GM18873 (cell line): ENCODE data around the gene MRRF.
"Not testable (repeated sequence)": the region's sequence is repeated elsewhere in the genome, so short reads cannot be mapped to it uniquely, and the experiment has no call there.

Experiments
- ATAC-seq: cut with Tn5 transposase; IDR thresholded peaks from one replicate; pipeline ENCODE4 v1.9.1; 2021; ENCODE audit warnings: mild to moderate bottlenecking, moderate library complexity, moderate number of reproducible peaks; ENCODE audit not compliant: unreplicated experiment, low FRiP score

MRRF gene

GRCh38 chr9:122268041-122268814 lies 3.5 kb downstream of the MRRF start:
- no peak for ATAC-seq

- ATAC-seq, result no peak
Observed at GRCh38 chr9:122274055-122274454, 9.4 kb downstream of the MRRF start.

GRCh38 chr9:122276096-122276495 lies 11.4 kb downstream of the MRRF start:
- no peak for ATAC-seq

GRCh38 chr9:122277285-122277897 lies 12.7 kb downstream of the MRRF start:
- no peak for ATAC-seq

GRCh38 chr9:122281368-122281767 lies 16.7 kb downstream of the MRRF start:
- no peak for ATAC-seq

GRCh38 chr9:122286764-122287163 lies 22.1 kb downstream of the MRRF start:
- ATAC-seq, result no peak

GRCh38 chr9:122287214-122287720 lies 22.6 kb downstream of the MRRF start:
- no peak for ATAC-seq

- ATAC-seq, result no peak
Observed at GRCh38 chr9:122291458-122291857, 26.8 kb downstream of the MRRF start.

GRCh38 chr9:122294531-122294930 lies 29.8 kb downstream of the MRRF start:
- ATAC-seq, result no peak

- ATAC-seq, result no peak
Observed at GRCh38 chr9:122297512-122297911, 32.8 kb downstream of the MRRF start.

GRCh38 chr9:122302237-122303093 lies 37.8 kb downstream of the MRRF start:
- no peak for ATAC-seq

GRCh38 chr9:122307061-122307460 lies 42.4 kb downstream of the MRRF start:
- ATAC-seq, result no peak

- ATAC-seq, result no peak
Observed at GRCh38 chr9:122307925-122308324, 43.2 kb downstream of the MRRF start.

GRCh38 chr9:122309861-122310260 lies 45.2 kb downstream of the MRRF start:
- no peak for ATAC-seq

GRCh38 chr9:122314165-122314564 lies 49.5 kb downstream of the MRRF start:
- ATAC-seq, result no peak

GRCh38 chr9:122315534-122315933 lies 50.9 kb downstream of the MRRF start:
- ATAC-seq, result no peak

- ATAC-seq, result no peak
Observed at GRCh38 chr9:122318284-122318683, 53.6 kb downstream of the MRRF start.

GRCh38 chr9:122320413-122320881 lies 55.8 kb downstream of the MRRF start:
- no peak for ATAC-seq

GRCh38 chr9:122322553-122322952 lies 57.9 kb downstream of the MRRF start:
- ATAC-seq, result no peak

GRCh38 chr9:122324665-122325064 lies 60.0 kb downstream of the MRRF start:
- ATAC-seq, result not testable (repeated sequence)

- ATAC-seq, result no peak
Observed at GRCh38 chr9:122325124-122325523, 60.4 kb downstream of the MRRF start.
